ENCODE measurements around the gene LBX2.

DNA sequence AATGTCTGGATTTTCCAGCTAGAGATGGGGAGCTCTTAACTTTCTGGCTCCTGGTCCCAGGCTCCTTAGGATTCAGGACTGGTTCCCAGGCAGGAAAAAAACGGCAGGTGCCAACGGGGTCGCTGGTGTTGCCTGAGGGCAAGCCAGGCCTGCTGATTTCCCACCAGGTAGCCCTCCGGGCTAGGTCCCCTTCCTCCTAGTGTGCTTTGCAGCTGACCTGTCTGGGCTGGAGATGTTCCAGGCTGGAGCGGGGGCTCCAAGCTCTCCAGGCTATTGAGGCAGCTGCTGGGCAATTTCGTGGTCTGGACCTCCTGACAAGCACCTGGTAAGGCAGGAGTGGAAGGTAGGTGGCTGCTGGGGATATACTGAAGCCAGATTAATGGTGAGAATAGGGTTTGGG lies 24.9 kb downstream of the LBX2 start:
- TF ChIP-seq, protein P1, sequence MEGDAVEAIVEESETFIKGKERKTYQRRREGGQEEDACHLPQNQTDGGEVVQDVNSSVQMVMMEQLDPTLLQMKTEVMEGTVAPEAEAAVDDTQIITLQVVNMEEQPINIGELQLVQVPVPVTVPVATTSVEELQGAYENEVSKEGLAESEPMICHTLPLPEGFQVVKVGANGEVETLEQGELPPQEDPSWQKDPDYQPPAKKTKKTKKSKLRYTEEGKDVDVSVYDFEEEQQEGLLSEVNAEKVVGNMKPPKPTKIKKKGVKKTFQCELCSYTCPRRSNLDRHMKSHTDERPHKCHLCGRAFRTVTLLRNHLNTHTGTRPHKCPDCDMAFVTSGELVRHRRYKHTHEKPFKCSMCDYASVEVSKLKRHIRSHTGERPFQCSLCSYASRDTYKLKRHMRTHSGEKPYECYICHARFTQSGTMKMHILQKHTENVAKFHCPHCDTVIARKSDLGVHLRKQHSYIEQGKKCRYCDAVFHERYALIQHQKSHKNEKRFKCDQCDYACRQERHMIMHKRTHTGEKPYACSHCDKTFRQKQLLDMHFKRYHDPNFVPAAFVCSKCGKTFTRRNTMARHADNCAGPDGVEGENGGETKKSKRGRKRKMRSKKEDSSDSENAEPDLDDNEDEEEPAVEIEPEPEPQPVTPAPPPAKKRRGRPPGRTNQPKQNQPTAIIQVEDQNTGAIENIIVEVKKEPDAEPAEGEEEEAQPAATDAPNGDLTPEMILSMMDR (IDR thresholded peaks at IDR 0.05) = no peak
- no peak for TF ChIP-seq ZFX (IDR thresholded peaks at IDR 0.05; ENCODE audit: borderline replicate concordance)
